Aorta (tissue), 5 donors: ENCODE data around the gene DNASE1L3. TPM values are rescaled to one million over a fixed set of nuclear protein-coding genes. Genes with fewer than 3 reads are reported as not detected.

Experiments used
- ATAC-seq: fragments of 200-7000 bp; cut with Tn5 transposase; one replicate; pipeline ENCODE4 v1.9.1; 2022; ENCODE audit warnings: moderate library complexity; ENCODE audit not compliant: low FRiP score
- DNase-seq, 2 donors: peaks; one replicate each; pipeline ENCODE4 v3.0.0-alpha.2; 2020
- H3K27ac ChIP-seq, 2 donors: one replicate each; pipeline ENCODE4 v1.5.1; 2013; ENCODE audit warnings: low read length in 2 of 2, mild to moderate bottlenecking in 2 of 2, moderate library complexity in 2 of 2, control low read depth in 1 of 2, inconsistent platforms in 1 of 2, low read depth in 1 of 2
- H3K27me3 ChIP-seq, 2 donors: one replicate each; pipeline ENCODE4 v1.6.1; 2013; ENCODE audit warnings: control low read depth in 1 of 2, low read length in 1 of 2, mild to moderate bottlenecking in 1 of 2, moderate library complexity in 1 of 2; ENCODE audit not compliant: insufficient read depth in 2 of 2, control insufficient read depth in 1 of 2
- H3K36me3 ChIP-seq, 2 donors: one replicate each; pipeline ENCODE4 v1.6.1; 2013; ENCODE audit warnings: control low read depth in 1 of 2, low read length in 1 of 2, mild to moderate bottlenecking in 1 of 2; ENCODE audit not compliant: insufficient read depth in 2 of 2, control insufficient read depth in 1 of 2
- H3K4me1 ChIP-seq, 2 donors: one replicate each; pipeline ENCODE4 v1.6.1; 2013; ENCODE audit warnings: low read length in 2 of 2, control low read depth in 1 of 2, mild to moderate bottlenecking in 1 of 2, moderate library complexity in 1 of 2; ENCODE audit not compliant: insufficient read depth in 2 of 2, control insufficient read depth in 1 of 2
- H3K4me3 ChIP-seq, 2 donors: one replicate each; pipeline ENCODE4 v1.5.1; 2013; ENCODE audit warnings: low read length in 2 of 2, control low read depth in 1 of 2, mild to moderate bottlenecking in 1 of 2
- H3K9me3 ChIP-seq: one replicate; pipeline ENCODE4 v1.6.1; 2013; ENCODE audit warnings: mild to moderate bottlenecking, low read length; ENCODE audit not compliant: control insufficient read depth
- WGBS, 2 donors: extraction: QIAGEN DNeasy Blood & Tissue Kit; methylation state at CpG; one replicate each; pipeline ENCODE4 v1.1.7; 2013; 5-methylcytosine and 5-hydroxymethylcytosine counted together
- intact Hi-C, 2 donors: fragments of 100-400 bp; cut with DNase I; formaldehyde crosslinking; loops; one replicate each; pipeline versions ENCODE4 v1.14.2 to v1.15.0; 2022
- polyA plus RNA-seq, 2 donors: library from polyadenylated mRNA; stranded (reverse); fragments of 200-250 nt; gene quantifications; one replicate each; pipeline ENCODE4 v1.2.3, GENCODE V29; 2013
- total RNA-seq, 2 donors: library from RNA; stranded (reverse); fragmentation: NEBNext Ultra II Directional; extraction: Animal tissue kit (Norgen Biotek cat#: 25700); gene quantifications; one replicate each; pipeline ENCODE4 v1.2.1, GENCODE V29; 2021
- donor health status: healthy with polysubstance abuse.
- donor health status: Bipolar disorder and iron deficiency.
- donor health status: DM: no; HTN: no; CAD: no.
- donor health status: DM: no; HTN: no; CAD: no.
- donor health status: DM: yes; HTN: yes; CAD: no.

The DNASE1L3 gene
- total and polyA plus RNA-seq, 4 donors = 1.4 to 19.8 (median 5.7) TPM

DNA sequence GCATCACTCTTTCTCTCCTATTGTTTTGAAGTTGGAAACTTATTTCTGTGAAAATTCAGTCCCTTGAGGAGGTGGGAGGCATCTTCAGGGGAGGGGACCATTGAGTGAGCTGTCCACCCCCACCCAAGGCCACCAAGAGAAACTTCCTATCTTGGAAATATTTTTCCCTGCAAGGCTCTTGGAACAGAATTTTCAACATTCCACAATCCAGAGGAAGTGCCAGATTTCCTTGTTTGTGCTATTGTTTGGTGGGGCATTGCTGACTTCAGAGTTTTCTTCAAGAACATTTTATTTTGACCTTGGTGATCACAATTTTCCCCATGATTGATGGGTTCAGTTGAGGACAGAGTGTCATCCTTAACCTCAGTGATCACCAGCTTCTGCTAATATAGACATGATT lies 12.0 kb downstream of the DNASE1L3 start:
- no peak for ATAC-seq

DNA sequence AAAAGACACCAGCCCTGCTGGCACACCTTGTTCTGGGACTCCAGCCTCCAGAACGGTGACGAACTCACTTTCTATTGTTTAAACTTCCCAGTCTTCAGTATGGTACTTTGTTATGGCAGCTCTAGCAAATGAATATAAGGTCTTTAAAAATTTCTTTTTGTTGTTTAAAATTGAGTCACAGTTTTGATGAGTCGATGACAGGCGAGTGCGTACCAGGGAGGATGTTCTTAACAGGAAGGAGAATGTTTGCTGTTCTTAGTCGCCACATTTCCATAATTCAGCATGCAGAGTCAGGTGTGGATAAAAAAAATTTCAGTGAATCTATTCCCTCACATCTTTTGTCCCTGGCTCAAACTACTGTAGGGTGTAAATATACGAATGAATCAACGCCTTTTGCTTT lies 12.4 kb downstream of the DNASE1L3 start:
- peaks cover 0 to 7% of the 10 kb centered on the region in 2 donors for H3K4me1 ChIP-seq
- intact Hi-C loops = no loop called here
- ATAC-seq (no peak), DNase-seq (no peak)
- H3K27me3 ChIP-seq = no peaks in the 10 kb centered on the region
- H3K9me3 ChIP-seq = no peaks in the 10 kb centered on the region
- no peaks in the 10 kb centered on the region for H3K36me3 ChIP-seq
- no peak overlapping the region for H3K4me3 ChIP-seq
- 80 to 87% methylated on average over 8 of the region's 8 CpGs for WGBS, 2 donors
- H3K27ac ChIP-seq = no peak overlapping the region

More for the DNA sequence above, 12.0 kb downstream of the DNASE1L3 start:
- Histone ChIP-seq H3K27ac (no peak overlapping the region), H3K4me1 (peaks cover 0 to 7% of the 10 kb centered on the region in 2 donors), H3K9me3 (no peaks in the 10 kb centered on the region), H3K36me3 (no peaks in the 10 kb centered on the region), H3K27me3 (no peaks in the 10 kb centered on the region), H3K4me3 (no peak overlapping the region)
- no peak for DNase-seq
- intact Hi-C loops = no loop called here

DNA sequence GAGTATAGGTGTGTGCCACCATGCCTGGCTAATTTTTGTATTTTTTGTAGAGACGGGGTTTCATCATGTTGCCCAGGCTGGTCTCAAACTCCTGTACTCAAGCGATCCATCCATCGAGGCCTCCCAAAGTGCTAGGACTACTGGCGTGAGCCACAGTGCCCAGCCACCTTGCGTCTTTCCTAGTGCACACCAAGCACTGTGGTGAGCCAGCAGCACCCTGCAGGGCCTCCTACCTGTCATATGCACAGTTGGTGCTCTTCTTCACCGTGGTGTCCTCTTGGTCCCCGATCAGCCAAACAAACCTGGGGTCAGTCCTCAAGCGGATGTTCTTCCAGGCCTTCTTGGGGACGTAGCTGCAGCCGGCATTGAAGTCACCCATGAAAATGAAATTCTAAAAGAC lies 13.2 kb downstream of the DNASE1L3 start:
- Histone ChIP-seq H3K27ac (no peak overlapping the region), H3K36me3 (no peaks in the 10 kb centered on the region), H3K27me3 (no peaks in the 10 kb centered on the region), H3K4me1 (peaks cover 0 to 7% of the 10 kb centered on the region in 2 donors), H3K4me3 (no peak overlapping the region), H3K9me3 (no peaks in the 10 kb centered on the region)
- WGBS, 2 donors = 96 to 97% methylated on average over 10 of the region's 10 CpGs
- no peak for DNase-seq
- intact Hi-C loops = no loop called here
- ATAC-seq = no peak

DNA sequence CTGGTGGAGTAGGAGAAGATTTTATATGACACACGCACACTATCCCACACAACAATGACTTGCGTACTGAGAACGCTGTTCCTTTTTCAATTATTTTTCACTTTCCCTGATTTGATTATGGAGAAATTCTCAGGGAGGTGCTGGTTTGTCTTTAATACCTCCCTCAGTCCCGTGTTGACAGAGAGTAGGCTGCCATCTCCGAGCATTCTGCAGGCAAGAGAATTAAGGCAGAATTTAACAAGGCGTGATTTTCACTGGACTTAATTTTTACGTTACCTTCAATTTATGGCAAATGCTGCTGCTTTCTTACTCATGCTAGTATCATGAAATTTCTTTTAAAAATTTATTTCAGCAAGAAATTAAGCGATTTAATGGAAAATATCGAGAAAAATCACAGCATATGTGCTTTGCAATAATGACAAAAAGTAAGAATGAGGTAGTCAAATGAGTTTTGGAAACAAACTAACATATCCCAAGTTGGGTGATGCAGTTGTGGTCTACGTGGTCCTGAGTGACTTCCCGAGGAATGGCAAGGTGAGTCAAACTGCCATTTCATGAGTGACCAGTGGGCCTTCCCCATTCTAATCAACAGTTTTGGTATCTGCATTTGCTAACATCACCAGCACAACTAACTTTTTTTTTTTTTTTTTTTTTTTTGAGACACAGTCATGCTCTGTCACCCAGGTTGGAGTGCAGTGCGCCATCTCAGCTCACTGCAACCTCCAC lies 16.9 kb downstream of the DNASE1L3 start:
- Histone ChIP-seq H3K27me3 (no peaks in the 10 kb centered on the region), H3K4me3 (no peak overlapping the region), H3K36me3 (no peaks in the 10 kb centered on the region), H3K4me1 (peaks cover 0 to 6% of the 10 kb centered on the region in 2 donors), H3K27ac (no peak overlapping the region), H3K9me3 (no peaks in the 10 kb centered on the region)
- WGBS, 2 donors = 93 to 98% methylated on average over 12 of the region's 12 CpGs
- no peak for ATAC-seq
- DNase-seq = no peak
- intact Hi-C loops = no loop called here

- Histone ChIP-seq H3K4me3 (no peak overlapping the region), H3K27ac (no peak overlapping the region), H3K4me1 (no peaks in the 10 kb centered on the region), H3K9me3 (no peaks in the 10 kb centered on the region), H3K36me3 (no peaks in the 10 kb centered on the region), H3K27me3 (no peaks in the 10 kb centered on the region)
- intact Hi-C loops = no loop called here
- no peak for DNase-seq
- 85 to 88% methylated on average over 5 of the region's 5 CpGs for WGBS, 2 donors
- ATAC-seq = no peak
These were observed 18.7 kb downstream of the DNASE1L3 start for GRCh38 chr3:58192069-58192468.

DNA sequence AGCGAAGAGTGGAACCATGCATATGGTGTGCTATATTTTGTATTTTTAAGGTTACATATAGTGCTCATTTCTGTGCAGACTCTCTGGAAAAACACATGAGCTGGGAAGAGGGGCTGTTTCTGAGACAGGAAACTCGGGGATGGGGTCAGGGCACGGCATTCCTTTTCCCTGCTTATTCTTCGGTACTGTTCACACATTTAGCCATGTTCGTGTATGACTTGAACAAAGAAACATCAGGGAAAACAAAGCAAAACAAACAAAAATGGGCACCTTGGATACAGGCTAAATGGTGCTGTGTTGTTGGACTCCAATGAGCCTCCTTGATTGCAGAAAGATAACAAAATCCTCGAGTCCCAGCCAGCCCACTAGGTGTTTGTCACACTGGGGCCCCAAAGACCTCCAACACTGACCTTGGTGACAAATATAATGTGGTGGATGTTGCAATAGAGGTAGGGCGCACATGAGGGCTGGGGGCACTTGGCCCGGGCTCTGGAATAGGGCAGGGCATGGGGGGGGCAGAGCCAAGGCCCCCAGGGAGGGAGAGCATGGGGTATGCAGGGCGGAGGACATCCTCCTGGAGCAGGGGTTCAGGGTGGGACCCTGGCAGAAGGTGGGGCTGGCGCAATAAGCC lies 19.3 kb downstream of the DNASE1L3 start:
- 73 to 79% methylated on average over 10 of the region's 10 CpGs for WGBS, 2 donors
- Histone ChIP-seq H3K4me1 (no peaks in the 10 kb centered on the region), H3K27ac (no peak overlapping the region), H3K4me3 (no peak overlapping the region), H3K27me3 (no peaks in the 10 kb centered on the region), H3K9me3 (no peaks in the 10 kb centered on the region), H3K36me3 (no peaks in the 10 kb centered on the region)
- ATAC-seq = no peak
- no peak for DNase-seq
- intact Hi-C loops = no loop called here

- Histone ChIP-seq H3K27me3 (no peaks in the 10 kb centered on the region), H3K4me1 (no peaks in the 10 kb centered on the region), H3K9me3 (no peaks in the 10 kb centered on the region), H3K4me3 (no peak overlapping the region), H3K27ac (no peak overlapping the region), H3K36me3 (no peaks in the 10 kb centered on the region)
- ATAC-seq (no peak), DNase-seq (no peak)
- 95 to 96% methylated on average over 4 of the region's 4 CpGs for WGBS, 2 donors
- intact Hi-C loops = no loop called here
These were observed 19.9 kb downstream of the DNASE1L3 start for GRCh38 chr3:58190882-58191281.

DNA sequence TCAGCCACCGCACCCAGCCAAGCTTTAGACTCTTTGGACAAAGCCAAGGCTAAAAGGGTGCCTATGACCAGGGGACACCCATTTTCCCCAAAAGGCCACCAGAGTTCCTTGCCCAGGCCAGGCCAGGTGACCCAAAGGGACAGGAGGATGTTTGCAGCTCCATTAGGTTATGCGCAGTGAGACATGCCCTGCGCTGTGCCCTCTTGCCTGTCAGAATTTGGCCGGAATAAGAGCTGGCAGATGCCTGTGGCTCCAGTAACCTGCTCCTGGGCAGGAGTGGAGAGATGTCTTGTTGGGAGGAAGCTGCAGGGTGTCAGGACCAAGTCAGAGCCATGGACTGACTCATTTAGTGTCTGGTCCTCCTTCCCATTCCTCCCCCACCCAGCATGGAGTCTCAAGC lies 20.5 kb downstream of the DNASE1L3 start:
- DNase-seq = no peak
- H3K9me3 ChIP-seq = no peaks in the 10 kb centered on the region
- no peak overlapping the region for H3K4me3 ChIP-seq
- no peaks in the 10 kb centered on the region for H3K27me3 ChIP-seq
- H3K4me1 ChIP-seq = no peaks in the 10 kb centered on the region
- WGBS, 2 donors = 97 to 100% methylated on average over 4 of the region's 4 CpGs
- intact Hi-C loops = no loop called here
- no peak overlapping the region for H3K27ac ChIP-seq
- ATAC-seq = no peak
- H3K36me3 ChIP-seq = no peaks in the 10 kb centered on the region

- Histone ChIP-seq H3K4me1 (no peaks in the 10 kb centered on the region), H3K27ac (no peak overlapping the region), H3K36me3 (no peaks in the 10 kb centered on the region), H3K9me3 (no peaks in the 10 kb centered on the region), H3K4me3 (no peak overlapping the region), H3K27me3 (no peaks in the 10 kb centered on the region)
- ATAC-seq (no peak), DNase-seq (no peak)
- 79 to 80% methylated on average over 5 of the region's 5 CpGs for WGBS, 2 donors
- intact Hi-C loops = loop anchor here (5.0 kb wide), 2 partner anchors 108 to 113 kb away; no protein-coding TSS in a partner anchor
These were observed 21.1 kb downstream of the DNASE1L3 start for GRCh38 chr3:58189691-58190090.
